Adrenal gland (tissue), 5 donors: ENCODE results near the gene PNN.

Experiments used
- POLR2A ChIP-seq, 2 donors: fragments of 450-650 bp; IDR thresholded peaks; one replicate each; pipeline ENCODE4 v1.6.1; 2017; ENCODE audit warnings: antibody characterized with exemption in 2 of 2, mild to moderate bottlenecking in 2 of 2, moderate library complexity in 1 of 2
- TF ChIP-seq, protein P1 (sequence below), 6 experiments: fragments of 450-650 bp in 4 of 6; fragments of 200-600 bp in 2 of 6; sonication (generic) in 1 of 6; IDR thresholded peaks; 1 replicate in 5 of 6; 2 replicates in 1 of 6; pipeline versions ENCODE4 v1.5.1 to v1.8.0; 2016 to 2021; ENCODE audit warnings: antibody characterized with exemption in 6 of 6, mild to moderate bottlenecking in 2 of 6, moderate library complexity in 1 of 6
- donor health status: DM: no; HTN: no; CAD: no.

DNA sequence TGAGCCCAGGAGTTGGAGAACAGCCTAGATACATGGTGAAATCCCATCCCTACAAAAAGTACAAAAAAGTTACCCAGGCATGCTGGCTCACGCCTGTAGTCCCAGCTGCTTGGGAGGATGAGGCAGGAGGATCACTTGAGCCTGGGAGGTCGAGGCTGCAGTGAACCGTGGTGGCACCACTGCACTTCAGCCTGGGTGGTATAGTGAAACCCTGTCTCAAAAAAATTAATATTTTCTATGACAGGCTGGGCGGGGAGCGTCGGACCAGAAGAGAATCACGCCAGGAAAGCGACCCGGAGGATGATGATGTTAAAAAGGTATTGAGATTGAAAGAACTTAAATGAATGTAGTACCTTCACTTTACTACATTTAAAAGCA is 2.1 kb downstream of the PNN start:
- TF ChIP-seq POLR2A (IDR thresholded peaks at IDR 0.05) = no peak
- TF ChIP-seq, protein P1, sequence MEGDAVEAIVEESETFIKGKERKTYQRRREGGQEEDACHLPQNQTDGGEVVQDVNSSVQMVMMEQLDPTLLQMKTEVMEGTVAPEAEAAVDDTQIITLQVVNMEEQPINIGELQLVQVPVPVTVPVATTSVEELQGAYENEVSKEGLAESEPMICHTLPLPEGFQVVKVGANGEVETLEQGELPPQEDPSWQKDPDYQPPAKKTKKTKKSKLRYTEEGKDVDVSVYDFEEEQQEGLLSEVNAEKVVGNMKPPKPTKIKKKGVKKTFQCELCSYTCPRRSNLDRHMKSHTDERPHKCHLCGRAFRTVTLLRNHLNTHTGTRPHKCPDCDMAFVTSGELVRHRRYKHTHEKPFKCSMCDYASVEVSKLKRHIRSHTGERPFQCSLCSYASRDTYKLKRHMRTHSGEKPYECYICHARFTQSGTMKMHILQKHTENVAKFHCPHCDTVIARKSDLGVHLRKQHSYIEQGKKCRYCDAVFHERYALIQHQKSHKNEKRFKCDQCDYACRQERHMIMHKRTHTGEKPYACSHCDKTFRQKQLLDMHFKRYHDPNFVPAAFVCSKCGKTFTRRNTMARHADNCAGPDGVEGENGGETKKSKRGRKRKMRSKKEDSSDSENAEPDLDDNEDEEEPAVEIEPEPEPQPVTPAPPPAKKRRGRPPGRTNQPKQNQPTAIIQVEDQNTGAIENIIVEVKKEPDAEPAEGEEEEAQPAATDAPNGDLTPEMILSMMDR (IDR thresholded peaks at IDR 0.05) = no peak
